Measurements from ENCODE around the gene SH2B3.
"Not testable (repeated sequence)": the region's sequence is repeated elsewhere in the genome, so short reads cannot be mapped to it uniquely, and the experiment has no call there.

Gene SH2B3

GRCh38 chr12:111467092-111467856, 61.6 kb downstream of the SH2B3 start:
- no peak for DNase-seq

- no peak for DNase-seq
These were observed 62.1 kb downstream of the SH2B3 start for GRCh38 chr12:111467857-111468241.

DNA sequence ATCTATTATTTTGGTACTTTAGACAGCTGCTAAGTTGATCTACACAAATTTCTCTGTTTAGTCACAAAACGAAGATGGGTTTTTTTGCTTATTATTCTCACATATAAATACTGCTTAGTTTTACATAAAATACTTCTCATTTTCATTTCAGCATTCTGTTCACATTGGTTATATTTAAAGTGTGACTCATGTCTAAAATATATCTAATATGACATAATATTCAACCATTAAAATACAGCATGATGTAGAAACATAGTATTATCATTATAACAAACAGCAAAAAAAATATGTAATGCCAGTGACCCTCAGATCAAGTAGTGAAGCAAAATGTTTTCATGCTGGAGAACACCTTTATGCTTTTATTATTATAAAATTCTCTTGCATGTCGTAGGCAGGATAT, 63.7 kb downstream of the SH2B3 start:
- no peak for DNase-seq

GRCh38 chr12:111471236-111471635, 65.5 kb downstream of the SH2B3 start:
- no peak for DNase-seq

DNA sequence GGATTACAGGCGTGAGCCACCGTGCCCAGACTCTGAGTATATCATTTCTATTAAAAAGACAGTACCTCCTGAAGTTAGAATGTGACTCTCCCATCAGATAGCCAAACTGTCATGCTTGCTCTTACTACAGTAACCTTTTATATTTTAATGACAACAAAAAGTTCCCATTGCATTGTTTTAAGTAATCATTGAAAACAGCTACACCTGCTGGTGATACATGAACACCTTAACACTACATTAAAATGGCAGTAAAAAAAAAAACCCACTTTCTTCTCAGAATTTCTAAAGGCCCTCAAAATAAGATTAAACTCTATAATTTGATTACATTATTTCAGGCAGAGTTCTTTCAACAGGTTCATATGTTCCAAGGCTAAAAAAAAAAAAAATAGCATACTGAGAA, 76.7 kb downstream of the SH2B3 start:
- no peak for DNase-seq

- DNase-seq, result no peak
These were observed 82.5 kb downstream of the SH2B3 start for GRCh38 chr12:111488271-111488670.

DNA sequence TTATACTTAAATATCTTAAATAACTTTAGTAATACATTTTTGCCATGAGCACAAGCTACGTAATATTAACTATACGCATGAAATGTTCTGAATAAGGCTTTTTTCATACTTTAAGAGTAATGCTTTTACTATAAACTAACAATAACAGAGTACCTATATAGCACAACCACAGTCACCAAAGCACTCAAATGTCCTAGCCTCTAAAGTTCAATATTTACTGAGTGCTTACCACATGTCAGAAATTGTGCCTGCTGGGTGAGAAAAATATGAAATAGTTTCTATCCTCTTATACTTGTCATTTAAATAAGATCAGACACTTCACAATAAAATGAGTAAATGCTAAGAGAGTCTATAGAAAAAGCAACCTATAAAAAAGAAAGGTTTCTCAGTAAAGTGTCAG, 83.1 kb downstream of the SH2B3 start:
- DNase-seq, result no peak

DNA sequence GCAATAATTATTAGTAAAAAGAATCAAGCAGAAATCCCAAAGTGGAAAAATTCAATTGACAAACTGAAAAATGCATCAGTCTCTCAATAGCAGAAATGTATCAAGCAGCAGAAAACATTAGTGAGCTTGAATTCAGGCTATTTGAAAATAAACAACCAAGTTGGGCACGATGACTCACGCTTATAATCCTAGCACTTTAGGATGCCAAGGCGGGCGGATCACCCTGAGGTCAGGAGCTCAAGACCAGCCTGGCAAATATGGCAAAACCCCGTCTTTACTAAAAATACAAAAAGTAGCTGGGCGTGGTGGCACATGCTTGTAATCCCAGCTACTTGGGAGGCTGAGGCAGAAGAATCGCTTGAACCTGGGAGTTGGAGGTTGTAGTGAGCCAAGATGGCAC, 87.3 kb downstream of the SH2B3 start:
- not testable (repeated sequence) for DNase-seq

- DNase-seq, result no peak
These were observed 89.0 kb downstream of the SH2B3 start for GRCh38 chr12:111494676-111495075.

Data from stimulated activated CD4-positive, alpha-beta T cell treated with anti-CD3 and anti-CD28 coated beads, Interleukin-4, amount 100 ng/mL, for 24 hours (primary cell).